Osteoblast (primary cell): ENCODE data around the gene ASTL. TPM values are rescaled to one million over a fixed set of nuclear protein-coding genes. Genes with fewer than 3 reads are reported as not detected.

Experiments used
- DNase-seq: peaks from one replicate; pipeline ENCODE4 v3.0.0; 2011; ENCODE audit warnings: low spot score, mixed read lengths; ENCODE audit not compliant: insufficient read length; ENCODE audit errors: missing footprints
- H2AFZ ChIP-seq: 2 replicates; pipeline ENCODE4 v1.6.0; 2011; ENCODE audit warnings: mild to moderate bottlenecking, low read length
- H3K27ac ChIP-seq: 2 replicates; pipeline ENCODE4 v1.5.1; 2011; ENCODE audit warnings: mild to moderate bottlenecking, low read depth, low read length, moderate library complexity
- H3K27me3 ChIP-seq: 2 replicates; pipeline ENCODE4 v1.6.0; 2012; ENCODE audit warnings: mild to moderate bottlenecking, control low read depth, inconsistent platforms, low read length, moderate library complexity; ENCODE audit not compliant: insufficient read depth
- H3K36me3 ChIP-seq: 2 replicates; pipeline ENCODE4 v1.5.1; 2011; ENCODE audit warnings: mild to moderate bottlenecking, low read length, control low read depth, moderate library complexity; ENCODE audit not compliant: insufficient read depth
- H3K4me1 ChIP-seq: 2 replicates; pipeline ENCODE4 v1.5.1; 2011; ENCODE audit warnings: mild to moderate bottlenecking, low read length, control low read depth, moderate library complexity; ENCODE audit not compliant: insufficient read depth
- H3K4me2 ChIP-seq: 2 replicates; pipeline ENCODE4 v1.6.0; 2011; ENCODE audit warnings: mild to moderate bottlenecking, low read length; ENCODE audit not compliant: insufficient read depth
- H3K4me3 ChIP-seq: fragments of 200-600 bp; sonication (generic); 3 replicates; pipeline ENCODE4 v1.5.1; 2012; ENCODE audit warnings: mild to moderate bottlenecking, low read length, inconsistent platforms; ENCODE audit not compliant: insufficient read depth
- H3K79me2 ChIP-seq: 2 replicates; pipeline ENCODE4 v1.6.0; 2012; ENCODE audit warnings: mild to moderate bottlenecking, low read length, control low read depth, inconsistent platforms; ENCODE audit not compliant: insufficient read depth
- H3K9me3 ChIP-seq: 2 replicates; pipeline ENCODE4 v1.5.1; 2011; ENCODE audit warnings: low read depth, low read length, control low read depth
- H4K20me1 ChIP-seq: 2 replicates; pipeline ENCODE4 v1.6.0; 2012; ENCODE audit warnings: mild to moderate bottlenecking, low read length, control low read depth; ENCODE audit not compliant: insufficient read depth
- total RNA-seq: library from RNA; depleted of rRNA; stranded (reverse); fragments of >200 nt; gene quantifications from 2 replicates; pipeline ENCODE4 v1.2.3, GENCODE V29; 2012
- TF ChIP-seq, protein P1 (sequence below): IDR thresholded peaks from 2 replicates; pipeline ENCODE4 v1.5.1; 2011; ENCODE audit warnings: mild to moderate bottlenecking, low read depth, low read length, moderate library complexity; ENCODE audit errors: extremely low read depth

Gene ASTL
- total RNA-seq, 1 donor, result not detected

DNA sequence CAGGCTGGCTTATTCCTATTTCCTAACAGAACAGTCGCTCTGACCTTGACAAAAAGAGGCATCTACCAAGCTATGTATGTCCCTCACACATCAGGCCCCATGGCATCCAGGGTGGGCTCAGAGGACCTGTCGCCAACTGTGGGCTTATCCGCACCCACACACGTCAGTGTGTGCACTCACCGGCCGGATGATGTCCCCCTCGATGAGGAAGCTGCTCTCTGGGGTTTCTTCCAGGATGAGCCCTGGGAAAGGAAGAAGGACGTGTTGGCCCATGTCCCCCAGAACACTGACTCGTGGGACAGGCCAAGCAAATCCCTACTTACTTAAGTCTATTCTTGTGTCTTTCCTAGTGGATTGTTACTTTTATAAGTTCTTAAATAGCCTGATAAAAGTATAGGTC lies 3.1 kb downstream of the ASTL start:
- H3K27me3 ChIP-seq, result peaks cover 16% of the 10 kb centered on the region
- no peak overlapping the region for H3K4me2 ChIP-seq
- H3K9me3 ChIP-seq, result no peaks in the 10 kb centered on the region
- H3K79me2 ChIP-seq, result no peaks in the 10 kb centered on the region
- H2AFZ ChIP-seq, result no peak overlapping the region
- H4K20me1 ChIP-seq, result peaks cover 2% of the 10 kb centered on the region
- no peak overlapping the region for H3K27ac ChIP-seq
- no peaks in the 10 kb centered on the region for H3K36me3 ChIP-seq
- DNase-seq, result no peak
- no peak overlapping the region for H3K4me3 ChIP-seq
- no peaks in the 10 kb centered on the region for H3K4me1 ChIP-seq
- TF ChIP-seq, protein P1, sequence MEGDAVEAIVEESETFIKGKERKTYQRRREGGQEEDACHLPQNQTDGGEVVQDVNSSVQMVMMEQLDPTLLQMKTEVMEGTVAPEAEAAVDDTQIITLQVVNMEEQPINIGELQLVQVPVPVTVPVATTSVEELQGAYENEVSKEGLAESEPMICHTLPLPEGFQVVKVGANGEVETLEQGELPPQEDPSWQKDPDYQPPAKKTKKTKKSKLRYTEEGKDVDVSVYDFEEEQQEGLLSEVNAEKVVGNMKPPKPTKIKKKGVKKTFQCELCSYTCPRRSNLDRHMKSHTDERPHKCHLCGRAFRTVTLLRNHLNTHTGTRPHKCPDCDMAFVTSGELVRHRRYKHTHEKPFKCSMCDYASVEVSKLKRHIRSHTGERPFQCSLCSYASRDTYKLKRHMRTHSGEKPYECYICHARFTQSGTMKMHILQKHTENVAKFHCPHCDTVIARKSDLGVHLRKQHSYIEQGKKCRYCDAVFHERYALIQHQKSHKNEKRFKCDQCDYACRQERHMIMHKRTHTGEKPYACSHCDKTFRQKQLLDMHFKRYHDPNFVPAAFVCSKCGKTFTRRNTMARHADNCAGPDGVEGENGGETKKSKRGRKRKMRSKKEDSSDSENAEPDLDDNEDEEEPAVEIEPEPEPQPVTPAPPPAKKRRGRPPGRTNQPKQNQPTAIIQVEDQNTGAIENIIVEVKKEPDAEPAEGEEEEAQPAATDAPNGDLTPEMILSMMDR, result no peak

GRCh38 chr2:96134421-96134820 lies 3.9 kb downstream of the ASTL start:
- Histone ChIP-seq H3K4me3 (no peak overlapping the region), H3K27me3 (peaks cover 16% of the 10 kb centered on the region), H3K27ac (no peak overlapping the region)

DNA sequence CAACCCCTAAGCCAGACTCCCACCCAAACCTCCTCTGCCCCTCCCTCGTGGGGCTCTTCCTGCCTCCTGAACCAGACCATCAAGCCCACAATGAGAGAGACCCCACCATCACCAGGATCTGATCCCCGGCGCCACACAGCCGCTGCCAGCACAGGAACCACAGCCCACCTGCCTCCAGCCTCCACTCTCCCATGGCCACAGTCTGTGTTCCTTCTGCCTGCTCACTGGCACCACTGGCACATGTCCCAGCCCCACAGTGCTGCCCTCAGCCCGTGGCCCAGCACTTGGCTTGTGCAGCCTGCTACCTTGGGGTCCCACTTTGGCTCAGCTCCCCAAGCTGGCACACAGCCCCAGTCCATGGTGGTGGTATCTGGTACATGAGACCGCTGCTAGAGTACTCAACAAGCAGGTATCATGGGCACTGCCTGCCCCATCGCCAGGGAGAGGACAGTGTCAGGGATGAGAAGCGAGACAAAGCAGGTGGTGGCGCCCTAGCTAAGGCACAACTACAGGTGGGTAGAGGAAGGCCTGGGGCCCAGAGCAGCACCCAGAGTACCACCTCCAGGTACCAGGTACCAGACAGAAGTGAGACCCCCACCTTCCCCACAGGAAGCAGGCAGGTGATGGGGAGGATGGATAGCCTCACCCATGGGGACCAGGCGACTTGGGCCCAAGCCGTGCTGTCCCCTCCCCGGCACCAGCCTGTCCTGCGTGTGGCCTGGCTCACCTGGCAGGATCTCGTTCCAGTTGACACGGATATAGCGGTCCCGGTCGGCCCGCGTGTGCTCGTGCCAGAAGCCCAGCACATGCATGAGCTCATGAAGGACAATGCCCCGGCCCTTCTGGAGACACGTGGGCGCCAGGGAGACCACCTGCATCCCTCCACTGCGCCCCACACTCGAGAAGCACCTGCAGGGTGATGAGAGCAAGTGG lies 6.2 kb downstream of the ASTL start:
- Histone ChIP-seq H3K36me3 (no peaks in the 10 kb centered on the region), H3K4me2 (no peak overlapping the region), H2AFZ (no peak overlapping the region), H3K27ac (no peak overlapping the region), H4K20me1 (no peaks in the 10 kb centered on the region), H3K4me3 (no peak overlapping the region), H3K9me3 (no peaks in the 10 kb centered on the region), H3K79me2 (no peaks in the 10 kb centered on the region), H3K4me1 (no peaks in the 10 kb centered on the region), H3K27me3 (peaks cover 16% of the 10 kb centered on the region)
- TF ChIP-seq, protein P1, result no peak
- no peak for DNase-seq

More at GRCh38 chr2:96134421-96134820, 3.9 kb downstream of the ASTL start:
- Histone ChIP-seq H4K20me1 (peaks cover 2% of the 10 kb centered on the region), H3K9me3 (no peaks in the 10 kb centered on the region), H3K4me1 (no peaks in the 10 kb centered on the region), H3K4me2 (no peak overlapping the region), H2AFZ (no peak overlapping the region), H3K79me2 (no peaks in the 10 kb centered on the region), H3K36me3 (no peaks in the 10 kb centered on the region)
- TF ChIP-seq, protein P1, result no peak
- no peak for DNase-seq

DNA sequence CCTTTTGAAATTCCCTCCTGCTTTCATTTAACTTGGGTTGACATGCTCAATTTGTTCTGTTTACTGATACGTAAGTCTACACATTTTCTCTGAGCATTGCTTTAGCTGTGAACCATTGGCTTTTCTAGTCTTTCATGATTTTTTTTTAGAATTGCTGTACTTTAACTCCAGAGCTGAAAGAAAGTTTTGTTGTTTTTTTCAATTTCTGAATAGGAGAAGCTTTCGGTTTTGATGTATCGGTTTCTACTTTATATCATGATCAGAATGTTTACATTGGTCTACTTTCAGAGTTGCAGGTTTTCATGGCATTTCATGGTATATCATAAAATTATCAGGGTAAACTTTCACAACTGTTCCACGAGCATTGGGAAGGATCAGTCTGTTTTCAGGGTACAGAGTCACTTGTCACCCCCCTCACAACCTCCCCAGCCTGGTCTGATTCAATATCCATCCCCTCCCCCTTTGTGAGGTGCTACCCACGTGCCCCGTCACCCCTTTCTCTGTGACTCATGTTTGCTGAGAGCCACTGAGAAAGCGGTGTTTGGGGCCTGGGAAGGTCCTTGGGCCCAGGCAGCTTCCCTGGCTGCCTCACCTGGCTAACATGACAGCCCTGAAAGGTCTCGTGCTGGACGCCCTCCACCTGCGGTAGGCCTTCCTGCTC lies 7.0 kb downstream of the ASTL start:
- Histone ChIP-seq H3K27ac (no peak overlapping the region), H3K36me3 (no peaks in the 10 kb centered on the region), H3K9me3 (no peaks in the 10 kb centered on the region), H4K20me1 (no peaks in the 10 kb centered on the region), H3K4me2 (no peak overlapping the region), H3K4me1 (no peaks in the 10 kb centered on the region), H3K4me3 (no peak overlapping the region), H2AFZ (no peak overlapping the region), H3K79me2 (no peaks in the 10 kb centered on the region), H3K27me3 (peaks cover 16% of the 10 kb centered on the region)
- no peak for DNase-seq
- TF ChIP-seq, protein P1, result no peak
